Posterior vena cava (tissue), 2 donors: Measurements from ENCODE around the gene RAG2. TPM values are rescaled to one million over a fixed set of nuclear protein-coding genes. Genes with fewer than 3 reads are reported as not detected.
A peak's percentile ranks its signal among the peaks of the same experiment; 100 is the strongest.

ENCODE experiments used
- DNase-seq: peaks from one replicate; pipeline ENCODE4 v3.0.0-alpha.2; 2020; ENCODE audit warnings: low spot score
- intact Hi-C, 2 donors: fragments of 100-400 bp; cut with DNase I; formaldehyde crosslinking; loops; one replicate each; pipeline versions ENCODE4 v1.14.1 to v1.14.2; 2022 to 2023
- total RNA-seq, 2 donors: library from RNA; stranded (reverse); fragmentation: NEBNext Ultra II Directional; extraction: Animal tissue kit (Norgen Biotek cat#: 25700); gene quantifications; one replicate each; pipeline ENCODE4 v1.2.1, GENCODE V29; 2021
- donor health status: DM: yes; HTN: yes; CAD: no.
- donor health status: DM: yes; HTN: yes; CAD: no.

Gene RAG2
- total RNA-seq, 2 donors from 2014 or later, result not detected

- DNase-seq, result no peak
- intact Hi-C loops, result no loop called here
These were observed 7.5 kb upstream of the RAG2 start for GRCh38 chr11:36605221-36606216.

- no peak for DNase-seq
- intact Hi-C loops, result no loop called here
These were observed 4.1 kb upstream of the RAG2 start for GRCh38 chr11:36602135-36602534.

GRCh38 chr11:36601155-36601554 is 3.1 kb upstream of the RAG2 start:
- no peak for DNase-seq
- intact Hi-C loops, result no loop called here

- intact Hi-C loops, result no loop called here
- no peak for DNase-seq
These were observed 2.1 kb upstream of the RAG2 start for GRCh38 chr11:36600180-36600579.

GRCh38 chr11:36596880-36597279 is 1.2 kb downstream of the RAG2 start:
- DNase-seq, result no peak

GRCh38 chr11:36594316-36594989 is 3.6 kb downstream of the RAG2 start, which contains the start of gene IFTAP:
IFTAP (plus strand) TSS chr11:36594502; CDS start chr11:36610104, 15,602 bp downstream.
- intact Hi-C loops, result no loop called here
- peak; percentile 79 for DNase-seq

More at GRCh38 chr11:36596880-36597279, 1.2 kb downstream of the RAG2 start:
- intact Hi-C loops, result no loop called here

- DNase-seq, result no peak
- intact Hi-C loops, result no loop called here
These were observed 6.6 kb downstream of the RAG2 start for GRCh38 chr11:36591433-36591832.

- intact Hi-C loops, result no loop called here
These were observed 7.5 kb downstream of the RAG2 start for GRCh38 chr11:36590513-36590912.

GRCh38 chr11:36588099-36588498 is 9.9 kb downstream of the RAG2 start:
- DNase-seq, result no peak
- intact Hi-C loops, result no loop called here

More at GRCh38 chr11:36590513-36590912, 7.5 kb downstream of the RAG2 start:
- no peak for DNase-seq

GRCh38 chr11:36586543-36586942 is 11.5 kb downstream of the RAG2 start:
- intact Hi-C loops, result no loop called here
- DNase-seq, result no peak

- no peak for DNase-seq
- intact Hi-C loops, result loop anchor here in 1 of 2 donors (5.0 kb wide), 1 partner anchor 1336 kb away; no protein-coding TSS in a partner anchor
These were observed 14.4 kb downstream of the RAG2 start for GRCh38 chr11:36583667-36584066.

- intact Hi-C loops, result loop anchor here in 1 of 2 donors (5.0 kb wide), 1 partner anchor 1334 kb away; no protein-coding TSS in a partner anchor
- DNase-seq, result no peak
These were observed 16.5 kb downstream of the RAG2 start for GRCh38 chr11:36581536-36581935.

- no peak for DNase-seq
- intact Hi-C loops, result no loop called here
These were observed 19.6 kb downstream of the RAG2 start for GRCh38 chr11:36578458-36578857.

GRCh38 chr11:36577859-36578258 is 20.2 kb downstream of the RAG2 start:
- no peak for DNase-seq
- intact Hi-C loops, result no loop called here

- intact Hi-C loops, result no loop called here
- DNase-seq, result no peak
These were observed 20.7 kb downstream of the RAG2 start for GRCh38 chr11:36577373-36577772.

GRCh38 chr11:36574486-36574885 is 23.6 kb downstream of the RAG2 start:
- DNase-seq, result no peak
- intact Hi-C loops, result no loop called here

GRCh38 chr11:36569095-36569494 is 28.9 kb downstream of the RAG2 start:
- no peak for DNase-seq
- intact Hi-C loops, result loop anchor here (10.0 kb wide), 2 partner anchors 96 to 106 kb away; no protein-coding TSS in a partner anchor

- intact Hi-C loops, result loop anchor here (10.0 kb wide), 2 partner anchors 97 to 107 kb away; no protein-coding TSS in a partner anchor
- no peak for DNase-seq
These were observed 30.3 kb downstream of the RAG2 start, which contains the start of gene RAG1 for GRCh38 chr11:36567694-36568093. RAG1 (plus strand) TSS chr11:36568007; CDS start chr11:36573305, 5,298 bp downstream.

GRCh38 chr11:36566407-36567053 is 31.5 kb downstream of the RAG2 start:
- intact Hi-C loops, result loop anchor here (10.0 kb wide), 2 partner anchors 98 to 108 kb away; no protein-coding TSS in a partner anchor
- DNase-seq, result no peak
